Endothelial cell of umbilical vein (primary cell): ENCODE measurements around the gene DIAPH3. TPM values are rescaled to one million over a fixed set of nuclear protein-coding genes. Genes with fewer than 3 reads are reported as not detected.
A peak's percentile ranks its signal among the peaks of the same experiment; 100 is the strongest.

ENCODE experiments used
- BruUV-seq: library from RNA; stranded (reverse); fragments of 400-500 nt; replicated peaks from 2 replicates; lab custom pipeline; 2021; lab: Mats Ljungman, UMichigan
- CTCF ChIA-PET: fragments of 300-600, 350-600 bp; sonication (Branson Sonifier 250); formaldehyde crosslinking; loops from one replicate; lab custom pipeline; 2021; ENCODE audit warnings: antibody characterized with exemption, inconsistent platforms; lab: Charles Lee
- POLR2A ChIA-PET: fragments of 300-600, 350-600 bp; sonication (Branson Sonifier 250); formaldehyde crosslinking; loops from one replicate; lab custom pipeline; 2021; ENCODE audit warnings: antibody characterized with exemption, inconsistent platforms; lab: Charles Lee
- DNase-seq: peaks from one replicate; pipeline ENCODE4 v3.0.0-alpha.2; 2011; ENCODE audit warnings: low read depth, low spot score
- FAIRE-seq: peaks from 2 replicates; lab custom pipeline; 2011; peaks lifted over from hg19 to GRCh38; lab: Jason Lieb, UNC
- H2AFZ ChIP-seq: 2 replicates; pipeline ENCODE4 v1.6.0; 2012; ENCODE audit warnings: low read depth, low read length, control low read depth, inconsistent platforms
- H3K27ac ChIP-seq: 2 replicates; pipeline ENCODE4 v1.5.1; 2011; ENCODE audit warnings: low read depth, mild to moderate bottlenecking, control low read depth, low read length, moderate library complexity; ENCODE audit not compliant: insufficient read depth
- H3K27me3 ChIP-seq, 2 experiments: 2 replicates each; pipeline versions ENCODE4 v1.6.0 to v1.6.1; 2011; ENCODE audit warnings: low read length in 2 of 2, mixed read lengths in 1 of 2; ENCODE audit not compliant: control insufficient read depth in 2 of 2, insufficient read depth in 2 of 2
- H3K36me3 ChIP-seq, 2 experiments: 2 replicates in 1 of 2; 3 replicates in 1 of 2; pipeline ENCODE4 v1.5.1; 2011; ENCODE audit warnings: low read length in 2 of 2, mild to moderate bottlenecking in 1 of 2, moderate library complexity in 1 of 2; ENCODE audit not compliant: control insufficient read depth in 2 of 2, insufficient read depth in 2 of 2; ENCODE audit errors: extremely low read depth in 1 of 2
- H3K4me1 ChIP-seq: 3 replicates; pipeline ENCODE4 v1.5.1; 2011; ENCODE audit warnings: mild to moderate bottlenecking, low read length; ENCODE audit not compliant: control insufficient read depth, insufficient read depth; ENCODE audit errors: extremely low read depth
- H3K4me2 ChIP-seq: 2 replicates; pipeline ENCODE4 v1.6.1; 2011; ENCODE audit warnings: low read length, control low read depth, mixed read lengths; ENCODE audit not compliant: insufficient read depth
- H3K4me3 ChIP-seq, 3 experiments: fragments of 200-600 bp in 1 of 3; sonication (generic), shearing (Covaris generic) in 1 of 3; replicated peaks in 1 of 3; 2 replicates each; pipeline ENCODE4 v1.5.1; 2011 to 2016; ENCODE audit warnings: control low read depth in 3 of 3, low read length in 3 of 3, mild to moderate bottlenecking in 2 of 3, inconsistent platforms in 1 of 3, low read depth in 1 of 3, moderate library complexity in 1 of 3; ENCODE audit not compliant: insufficient read depth in 1 of 3
- H3K79me2 ChIP-seq: 2 replicates; pipeline ENCODE4 v1.6.0; 2012; ENCODE audit warnings: low read length, inconsistent platforms; ENCODE audit not compliant: control insufficient read depth, insufficient read depth
- H3K9ac ChIP-seq: replicated peaks from 2 replicates; pipeline ENCODE3; 2011; ENCODE audit warnings: low read length, control low read depth; ENCODE audit not compliant: insufficient read depth; ENCODE audit errors: extremely low read depth
- H3K9me1 ChIP-seq: replicated peaks from 3 replicates; pipeline ENCODE4 v1.6.0; 2011; ENCODE audit warnings: mild to moderate bottlenecking, low read length; ENCODE audit not compliant: control insufficient read depth, insufficient read depth; ENCODE audit errors: extremely low read depth
- H3K9me3 ChIP-seq: replicated peaks from 2 replicates; pipeline ENCODE4 v1.5.1; 2012; ENCODE audit warnings: low read length, inconsistent platforms; ENCODE audit not compliant: control insufficient read depth, insufficient read depth
- H4K20me1 ChIP-seq: replicated peaks from 2 replicates; pipeline ENCODE3; 2011; ENCODE audit warnings: mild to moderate bottlenecking, low read length; ENCODE audit not compliant: control insufficient read depth, insufficient read depth; ENCODE audit errors: extremely low read depth
- GATA2 ChIP-seq: IDR thresholded peaks from 2 replicates; pipeline ENCODE4 v1.7.0; 2011; ENCODE audit warnings: low read depth, mild to moderate bottlenecking, moderate library complexity, mixed read lengths, low read length; ENCODE audit not compliant: insufficient read length, insufficient read depth
- JUN ChIP-seq: IDR thresholded peaks from 2 replicates; pipeline ENCODE4 v1.6.1; 2011; ENCODE audit warnings: borderline replicate concordance, low read depth; ENCODE audit not compliant: insufficient read length, insufficient read depth
- POLR2A ChIP-seq: IDR thresholded peaks from 2 replicates; pipeline ENCODE4 v1.6.1; 2012; ENCODE audit warnings: low read depth, mild to moderate bottlenecking, control low read depth, low read length
- dilution Hi-C: fragments of 300-500 bp; cut with MboI; formaldehyde crosslinking; loops from one replicate; pipeline ENCODE4 v1.15.0; 2019; ENCODE audit warnings: low sequenced_read_pairs; ENCODE audit not compliant: extremely low pct_ligation_motif_present
- intact Hi-C: fragments of 100-400 bp; cut with micrococcal nuclease; formaldehyde crosslinking; loops from one replicate; pipeline ENCODE4 v1.10.0; 2022
- polyA plus RNA-seq, 4 experiments: library from polyadenylated mRNA; depleted of rRNA in 3 of 4; stranded (reverse) in 3 of 4; unstranded in 1 of 4; fragments of >200 nt; gene quantifications; 2 replicates each; pipeline versions ENCODE4 v1.2.1 to v1.2.3, GENCODE V29; 2011 to 2012; ENCODE audit warnings: missing spikeins in 1 of 4
- total RNA-seq: library from RNA; stranded (reverse); gene quantifications from 2 replicates; pipeline ENCODE4 v1.2.3, GENCODE V29; 2021
- TF ChIP-seq, protein P1 (sequence below), 2 donors: IDR thresholded peaks; 1 replicate in 1 of 2; 2 replicates in 1 of 2; pipeline ENCODE4 v1.5.1; 2011; ENCODE audit warnings: low read length in 2 of 2, mild to moderate bottlenecking in 2 of 2, moderate library complexity in 2 of 2, control low read depth in 1 of 2, inconsistent platforms in 1 of 2, low read depth in 1 of 2; ENCODE audit not compliant: insufficient read depth in 1 of 2; ENCODE audit errors: extremely low read depth in 1 of 2

Gene DIAPH3
- total and polyA plus RNA-seq, 2 donors (not counting 3 experiments of a cell fraction or from before 2014, with no cell fraction given) = 9.9 to 44.0 TPM

DNA sequence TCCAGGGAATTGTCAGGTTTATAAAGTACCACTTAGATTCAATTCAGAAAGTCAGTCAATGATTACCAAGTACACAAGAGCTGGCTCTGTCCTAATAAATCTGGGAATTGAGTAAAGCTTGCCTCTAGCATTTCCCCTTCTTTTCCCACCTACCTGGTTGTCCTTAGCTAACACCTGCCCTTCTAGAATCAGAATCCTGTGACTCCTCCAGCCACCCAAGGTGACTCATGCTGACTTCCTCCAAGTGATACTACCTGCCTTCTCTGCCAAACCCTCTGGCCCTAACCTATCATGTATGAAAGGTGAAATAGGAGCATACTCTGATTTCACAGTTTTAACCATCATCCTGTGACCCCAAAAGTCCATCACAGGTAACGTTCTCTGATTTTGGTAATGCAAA is 151.2 kb downstream of the DIAPH3 start:
- no peak overlapping the region for H3K4me2 ChIP-seq
- CTCF ChIA-PET = no interaction called here
- H3K9me3 ChIP-seq = no peaks in the 10 kb centered on the region
- no peak overlapping the region for H2AFZ ChIP-seq
- FAIRE-seq (no peak), DNase-seq (no peak)
- H3K4me3 ChIP-seq = no peak overlapping the region
- no peaks in the 10 kb centered on the region for H3K36me3 ChIP-seq
- intact Hi-C loops = no loop called here
- H3K4me1 ChIP-seq = no peaks in the 10 kb centered on the region
- TF ChIP-seq, protein P1, sequence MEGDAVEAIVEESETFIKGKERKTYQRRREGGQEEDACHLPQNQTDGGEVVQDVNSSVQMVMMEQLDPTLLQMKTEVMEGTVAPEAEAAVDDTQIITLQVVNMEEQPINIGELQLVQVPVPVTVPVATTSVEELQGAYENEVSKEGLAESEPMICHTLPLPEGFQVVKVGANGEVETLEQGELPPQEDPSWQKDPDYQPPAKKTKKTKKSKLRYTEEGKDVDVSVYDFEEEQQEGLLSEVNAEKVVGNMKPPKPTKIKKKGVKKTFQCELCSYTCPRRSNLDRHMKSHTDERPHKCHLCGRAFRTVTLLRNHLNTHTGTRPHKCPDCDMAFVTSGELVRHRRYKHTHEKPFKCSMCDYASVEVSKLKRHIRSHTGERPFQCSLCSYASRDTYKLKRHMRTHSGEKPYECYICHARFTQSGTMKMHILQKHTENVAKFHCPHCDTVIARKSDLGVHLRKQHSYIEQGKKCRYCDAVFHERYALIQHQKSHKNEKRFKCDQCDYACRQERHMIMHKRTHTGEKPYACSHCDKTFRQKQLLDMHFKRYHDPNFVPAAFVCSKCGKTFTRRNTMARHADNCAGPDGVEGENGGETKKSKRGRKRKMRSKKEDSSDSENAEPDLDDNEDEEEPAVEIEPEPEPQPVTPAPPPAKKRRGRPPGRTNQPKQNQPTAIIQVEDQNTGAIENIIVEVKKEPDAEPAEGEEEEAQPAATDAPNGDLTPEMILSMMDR (IDR thresholded peaks at IDR 0.05; ENCODE audit: extremely low read depth in 1 of 2, insufficient read depth in 1 of 2, low read depth in 1 of 2, low read length in 2 of 2) = no peak
- no peak for TF ChIP-seq POLR2A
- TF ChIP-seq GATA2 = no peak
- TF ChIP-seq JUN = peak; percentile 15
- H3K27ac ChIP-seq = no peak overlapping the region
- H3K79me2 ChIP-seq = no peaks in the 10 kb centered on the region
- no peaks in the 10 kb centered on the region for H3K27me3 ChIP-seq
- POLR2A ChIA-PET = no interaction called here
- H3K9me1 ChIP-seq = no peaks in the 10 kb centered on the region
- no peaks in the 10 kb centered on the region for H4K20me1 ChIP-seq
- dilution Hi-C loops = no loop called here
- no TSS peak for BruUV-seq
- no peak overlapping the region for H3K9ac ChIP-seq
